ENCODE results near the gene CLPSL2. TPM values are rescaled to one million over a fixed set of nuclear protein-coding genes. Genes with fewer than 3 reads are reported as not detected.

Gene CLPSL2
- total RNA-seq, 1 experiment from 2014 or later: 1.7 TPM

GRCh38 chr6:35780719-35781118, 4.3 kb downstream of the CLPSL2 start, which contains the start of gene CLPSL1:
TSS of gene CLPSL1 (plus strand) at chr6:35781019. CDS start at chr6:35781111, 92 bp downstream.
- Histone ChIP-seq H2AFZ (ENCODE audit: low read depth, low read length, poor library complexity, severe bottlenecking) (no peak within 1 kb of the TSS), H3K27me3 (ENCODE audit: insufficient read depth, low read length) (no peaks in the 10 kb centered on the region), H3K9me2 (ENCODE audit: insufficient read depth) (no peaks in the 10 kb centered on the region), H3K9ac (ENCODE audit: low read length) (no peak within 1 kb of the TSS), H3K36me3 (ENCODE audit: control insufficient read depth in 1 of 2, insufficient read depth in 2 of 2, low read length in 2 of 2) (no peaks in the 10 kb centered on the region), H3K4me2 (ENCODE audit: low read length) (no peak within 1 kb of the TSS), H3K4me3 (replicated peaks in 1 of 2; ENCODE audit: low read depth in 1 of 2, low read length in 2 of 2) (no peak within 1 kb of the TSS), H3K27ac (ENCODE audit: low read depth, low read length) (no peak within 1 kb of the TSS), H3K9me3 (ENCODE audit: control insufficient read depth in 1 of 2, insufficient read depth in 1 of 2, low read depth in 1 of 2, low read length in 2 of 2) (no peaks in the 10 kb centered on the region), H3K79me2 (ENCODE audit: insufficient read depth, low read length) (no peaks in the 10 kb centered on the region), H4K20me1 (ENCODE audit: insufficient read depth) (no peaks in the 10 kb centered on the region), H3K4me1 (ENCODE audit: control insufficient read depth in 1 of 2, insufficient read depth in 2 of 2, low read length in 2 of 2) (peaks cover 17 to 29% of the 10 kb centered on the region in 2 experiments; a peak in 3 of 4 replicates)
- ChIA-PET POLR2A (no interaction called here), RAD21 (ENCODE audit: low non-redundant PET in 1 of 2, low total read pairs in 2 of 2, uncharacterized antibody in 2 of 2, unreplicated experiment in 2 of 2) (no interaction called here), CTCF (no interaction called here)
- TF ChIP-seq SIN3A (IDR thresholded peaks at IDR 0.05; ENCODE audit: low read depth): no peak
- TF ChIP-seq EZH2phosphoT487 (IDR thresholded peaks at IDR 0.05; ENCODE audit: borderline replicate concordance): no peak
- no peak for TF ChIP-seq EGR1 (IDR thresholded peaks at IDR 0.05; ENCODE audit: low read depth)
- no peak for TF ChIP-seq ZBTB33 (IDR thresholded peaks at IDR 0.05; ENCODE audit: extremely low read depth, insufficient replicate concordance, low read length)
- TF ChIP-seq, protein P1, sequence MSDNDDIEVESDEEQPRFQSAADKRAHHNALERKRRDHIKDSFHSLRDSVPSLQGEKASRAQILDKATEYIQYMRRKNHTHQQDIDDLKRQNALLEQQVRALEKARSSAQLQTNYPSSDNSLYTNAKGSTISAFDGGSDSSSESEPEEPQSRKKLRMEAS (IDR thresholded peaks at IDR 0.05): no peak
- no peak for TF ChIP-seq EZH2 (IDR thresholded peaks at IDR 0.05)
- TF ChIP-seq ELF1 (IDR thresholded peaks at IDR 0.05; ENCODE audit: borderline replicate concordance, low read depth): no peak
- no peak for TF ChIP-seq TCF7L2 (IDR thresholded peaks at IDR 0.05; ENCODE audit: borderline replicate concordance, extremely low read depth, insufficient read depth, insufficient read length)
- TF ChIP-seq SP1 (IDR thresholded peaks at IDR 0.05; ENCODE audit: low read depth): no peak
- no peak for TF ChIP-seq CBX3 (IDR thresholded peaks at IDR 0.05; ENCODE audit: low read depth)
- no peak for TF ChIP-seq ZFX (IDR thresholded peaks at IDR 0.05)
- no peak for TF ChIP-seq JUND (IDR thresholded peaks at IDR 0.05)
- TF ChIP-seq POLR2A (IDR thresholded peaks at IDR 0.05; ENCODE audit: borderline replicate concordance, extremely low read depth, insufficient read depth, insufficient read length): no peak
- no peak for TF ChIP-seq RAD21 (IDR thresholded peaks at IDR 0.05; ENCODE audit: low read depth)
- no peak for TF ChIP-seq YY1 (IDR thresholded peaks at IDR 0.05; ENCODE audit: extremely low read depth, insufficient replicate concordance, low read depth, low read length)
- TF ChIP-seq POLR2AphosphoS5 (IDR thresholded peaks at IDR 0.05; ENCODE audit: low read depth, low read length): no peak
- no peak for TF ChIP-seq SRF (IDR thresholded peaks at IDR 0.05; ENCODE audit: low read depth)
- intact Hi-C loops (cut with micrococcal nuclease): no loop called here
- ATAC-seq (no peak), DNase-seq (ENCODE audit: low read depth, low spot score) (no peak)
- BruUV-seq (replicated peaks): no TSS peak
